Measurements from ENCODE around the gene MBD2.
"Not testable (repeated sequence)": the region's sequence is repeated elsewhere in the genome, so short reads cannot be mapped to it uniquely, and the experiment has no call there.

The MBD2 gene, protein sequence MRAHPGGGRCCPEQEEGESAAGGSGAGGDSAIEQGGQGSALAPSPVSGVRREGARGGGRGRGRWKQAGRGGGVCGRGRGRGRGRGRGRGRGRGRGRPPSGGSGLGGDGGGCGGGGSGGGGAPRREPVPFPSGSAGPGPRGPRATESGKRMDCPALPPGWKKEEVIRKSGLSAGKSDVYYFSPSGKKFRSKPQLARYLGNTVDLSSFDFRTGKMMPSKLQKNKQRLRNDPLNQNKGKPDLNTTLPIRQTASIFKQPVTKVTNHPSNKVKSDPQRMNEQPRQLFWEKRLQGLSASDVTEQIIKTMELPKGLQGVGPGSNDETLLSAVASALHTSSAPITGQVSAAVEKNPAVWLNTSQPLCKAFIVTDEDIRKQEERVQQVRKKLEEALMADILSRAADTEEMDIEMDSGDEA

DNA sequence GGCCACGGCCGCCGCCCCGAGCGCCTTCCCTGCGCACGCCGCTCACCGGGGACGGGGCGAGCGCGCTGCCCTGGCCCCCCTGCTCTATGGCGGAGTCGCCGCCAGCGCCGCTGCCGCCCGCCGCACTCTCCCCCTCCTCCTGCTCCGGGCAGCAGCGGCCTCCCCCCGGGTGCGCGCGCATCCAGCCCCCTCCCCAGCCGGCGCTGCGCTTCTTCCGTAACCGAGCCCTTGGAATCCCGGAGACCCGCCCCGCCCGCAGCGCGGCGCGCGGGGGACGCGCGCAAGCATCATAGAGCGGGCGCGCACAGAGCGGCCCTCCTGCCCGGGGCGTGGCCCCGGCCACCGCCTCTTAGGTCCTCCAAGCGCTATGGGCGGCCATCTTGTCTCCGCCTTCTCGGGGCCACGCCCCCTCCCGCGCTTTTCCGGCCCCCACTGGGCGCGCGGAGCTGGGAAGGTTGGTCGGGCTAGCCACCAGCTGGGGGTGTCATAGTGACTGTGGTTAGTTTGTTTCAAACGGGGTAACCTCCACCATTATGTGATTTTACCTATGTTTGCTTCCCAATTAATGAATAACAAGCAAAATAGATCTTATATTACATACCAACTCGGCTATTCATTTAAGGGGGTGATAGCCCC is at the start of gene MBD2:
MBD2 (minus strand) TSS at position 291 of the 636 bp plus-strand sequence; CDS start at position 181, 110 bp downstream.
- DNase-seq = peak; percentile 95

DNA sequence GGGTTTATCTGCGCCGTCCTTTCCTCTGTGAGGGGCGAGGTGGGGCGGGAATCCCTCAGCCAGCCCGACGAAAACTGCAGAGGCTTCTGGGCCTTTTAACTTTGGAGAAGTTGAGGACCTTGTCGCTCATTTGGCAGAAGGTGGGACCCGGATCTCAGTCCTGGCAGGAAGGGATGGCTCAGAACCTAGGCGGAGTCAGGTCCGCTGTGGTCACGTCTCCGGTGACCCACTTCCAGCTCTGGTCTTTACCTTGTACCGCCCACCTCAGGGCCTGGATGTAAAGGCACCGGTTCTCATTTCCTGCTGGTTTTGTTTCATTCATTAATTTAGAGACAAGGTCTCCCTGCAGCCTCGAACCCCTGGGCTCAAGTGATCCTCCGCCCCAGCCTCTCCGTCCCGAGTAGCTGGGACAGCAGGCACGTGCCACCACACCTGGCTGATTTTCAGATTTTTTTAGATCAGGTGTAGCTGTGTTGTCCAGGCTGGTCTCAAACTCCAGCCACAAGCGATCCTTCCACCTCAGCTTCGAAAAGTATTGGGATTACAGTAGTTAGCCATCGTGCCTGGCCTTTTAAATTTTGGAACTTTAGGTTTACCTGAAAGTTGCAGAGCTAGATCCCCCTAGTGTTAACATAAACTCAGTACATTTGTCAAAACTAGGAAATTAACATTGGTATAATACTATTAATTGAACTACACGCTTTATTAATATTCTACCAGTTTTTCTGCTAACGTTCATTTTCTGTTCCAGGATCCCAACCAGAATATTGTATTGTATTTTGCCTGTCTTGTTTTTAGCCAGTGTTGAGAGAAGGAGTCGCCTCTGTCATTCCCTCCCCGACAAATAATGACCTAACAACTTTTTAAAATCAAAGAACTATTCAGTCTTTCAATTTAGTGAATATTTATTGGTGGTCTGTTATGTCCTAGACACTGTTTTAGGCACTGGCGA is 45.7 kb upstream of the MBD2 start:
- DNase-seq = peak in 1 of 2 donors; percentile 55

DNA sequence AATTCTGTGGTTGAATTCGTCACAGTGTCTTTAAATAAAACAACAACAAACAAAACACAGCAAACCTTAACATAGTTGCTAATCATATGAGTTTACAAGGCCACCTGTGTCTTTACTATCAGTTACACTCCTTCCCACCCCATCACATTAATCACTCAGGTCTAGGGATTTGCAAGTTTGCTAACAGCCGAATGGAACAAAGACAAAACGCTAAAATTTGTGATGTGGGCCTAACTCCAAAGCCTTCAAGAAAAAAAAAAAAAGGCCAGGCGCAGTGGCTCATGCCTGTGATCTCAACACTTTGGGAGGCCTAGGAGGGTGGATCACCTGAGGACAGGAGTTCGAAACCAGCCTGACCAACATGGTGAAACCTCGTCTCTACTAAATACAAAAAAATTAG is 44.3 kb upstream of the MBD2 start:
- no peak for DNase-seq

- DNase-seq = no peak
Observed at GRCh38 chr18:54267701-54268100, 43.2 kb upstream of the MBD2 start.

DNA sequence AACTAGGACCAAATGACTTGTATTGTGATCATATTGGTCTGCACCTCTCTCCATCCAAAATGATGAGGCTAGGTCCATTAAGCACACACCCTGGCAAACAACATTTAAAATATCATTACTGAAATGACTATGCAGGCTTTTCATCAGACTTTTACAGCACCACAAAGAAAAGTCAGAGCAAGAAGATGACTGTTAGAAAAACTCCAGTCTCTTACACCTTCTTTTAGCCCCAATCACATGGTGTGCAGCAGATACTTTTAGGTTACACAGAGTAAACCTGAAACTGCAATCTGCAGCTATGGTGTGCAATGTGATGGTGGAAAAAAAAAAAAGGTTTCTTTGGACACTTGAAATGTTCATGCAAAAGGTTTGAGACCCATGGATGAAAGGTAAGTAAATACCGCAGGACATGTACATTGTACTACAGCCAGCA is 39.5 kb upstream of the MBD2 start:
- DNase-seq = no peak

- DNase-seq = peak in 1 of 2 donors; percentile 28
Observed at GRCh38 chr18:54261894-54262293, 37.4 kb upstream of the MBD2 start.

GRCh38 chr18:54260396-54261072 is 36.1 kb upstream of the MBD2 start:
- DNase-seq = peak in 1 of 2 donors; percentile 38

GRCh38 chr18:54257818-54258217 is 33.3 kb upstream of the MBD2 start:
- DNase-seq = not testable (repeated sequence)

DNA sequence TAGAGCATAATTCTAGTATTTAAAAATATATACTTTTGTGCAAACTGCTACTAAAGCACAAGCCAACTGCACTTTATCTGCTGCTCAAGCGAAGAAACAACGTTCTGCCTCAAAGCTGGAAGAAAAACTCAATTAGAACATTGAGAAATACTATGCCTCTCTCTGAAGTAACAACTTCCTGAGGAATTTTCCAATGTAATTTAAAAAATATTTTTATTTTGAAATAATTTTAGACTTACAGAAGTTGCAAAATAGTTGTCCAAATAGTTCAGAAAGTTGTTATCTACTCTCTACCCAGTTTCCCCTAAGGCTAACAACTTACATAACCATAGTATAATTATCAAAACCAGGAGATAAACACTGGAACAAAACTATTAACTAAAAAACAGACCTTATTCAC is 32.5 kb upstream of the MBD2 start:
- DNase-seq = no peak

GRCh38 chr18:54255141-54255540 is 30.7 kb upstream of the MBD2 start:
- no peak for DNase-seq

DNA sequence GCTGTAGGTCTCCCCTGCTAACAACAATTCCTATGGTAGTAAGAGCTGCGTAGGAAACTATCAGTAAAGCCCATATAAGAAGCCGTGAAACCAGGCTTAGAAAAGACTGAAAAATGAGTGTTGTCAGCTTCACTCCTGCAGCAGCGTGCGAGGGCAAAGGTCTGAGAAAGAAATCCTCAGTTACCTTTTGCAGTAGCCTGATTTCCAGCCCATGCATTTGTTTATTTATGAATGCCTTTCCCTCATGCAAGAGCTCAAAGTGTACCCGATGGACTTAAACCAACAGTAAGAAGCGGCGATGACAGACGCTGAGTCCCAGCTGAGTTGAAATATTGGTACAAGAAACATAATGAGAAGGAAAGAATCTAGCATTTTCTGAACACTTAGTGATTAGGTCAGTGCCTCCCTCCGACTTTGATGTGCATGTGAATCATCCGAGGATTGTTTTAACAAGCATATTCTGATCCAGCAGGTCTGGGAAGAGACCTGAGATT is 29.8 kb upstream of the MBD2 start:
- DNase-seq = no peak

DNA sequence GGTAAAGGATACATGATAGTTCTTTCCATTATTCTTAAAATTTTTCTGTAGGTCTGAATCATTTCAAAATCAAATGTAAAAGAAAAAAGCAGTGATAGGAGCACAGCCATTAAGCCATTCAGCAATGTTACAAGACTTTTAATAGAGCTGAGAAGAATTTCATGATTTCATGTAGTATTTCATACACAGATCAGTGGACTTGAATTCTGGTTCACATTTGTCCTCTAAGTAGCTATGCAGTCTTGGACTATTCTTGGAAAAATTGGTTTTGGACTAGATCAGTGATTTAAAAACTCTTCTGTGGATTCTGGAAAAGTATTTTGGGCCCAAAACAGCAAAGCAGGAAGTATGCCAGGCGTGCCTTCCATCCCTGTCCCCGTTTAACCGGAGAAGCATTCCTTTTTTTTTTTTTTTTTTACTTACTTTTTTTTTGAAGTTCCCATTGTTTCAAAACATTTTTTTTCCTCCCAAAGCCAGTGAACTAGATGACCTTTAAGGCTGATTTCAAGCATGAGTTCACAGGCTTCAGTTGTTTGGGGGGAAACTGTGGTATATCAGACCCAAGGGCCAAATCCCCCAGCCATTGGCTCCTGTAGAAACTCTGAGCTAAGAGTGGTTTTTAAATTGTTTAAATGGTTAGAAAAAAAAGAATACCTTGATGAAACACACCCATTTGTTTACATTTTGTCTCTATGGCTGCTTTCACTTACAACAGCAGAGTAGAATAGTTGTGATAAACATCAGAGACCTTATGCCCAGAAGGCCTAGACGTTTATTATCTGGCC is 27.3 kb upstream of the MBD2 start:
- no peak for DNase-seq

DNA sequence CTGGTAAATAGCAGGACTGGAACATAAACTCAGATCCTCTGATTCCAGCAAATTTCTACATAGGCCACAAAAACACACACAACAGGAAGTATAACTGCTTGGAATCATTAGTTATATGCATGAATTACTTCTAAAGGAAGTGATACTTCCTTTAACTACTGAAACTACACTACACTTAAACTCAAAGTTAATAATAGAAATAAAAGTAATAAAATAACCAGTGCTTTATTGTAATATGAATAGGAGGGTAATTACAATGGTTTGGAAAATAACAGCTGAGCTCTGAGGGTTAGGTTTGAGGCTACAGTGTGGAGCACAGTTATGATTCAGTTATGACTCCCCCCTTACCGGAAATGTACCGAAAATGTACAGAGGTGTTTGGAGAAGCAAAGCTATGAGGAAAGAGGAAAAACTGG is 26.4 kb upstream of the MBD2 start:
- no peak for DNase-seq

DNA sequence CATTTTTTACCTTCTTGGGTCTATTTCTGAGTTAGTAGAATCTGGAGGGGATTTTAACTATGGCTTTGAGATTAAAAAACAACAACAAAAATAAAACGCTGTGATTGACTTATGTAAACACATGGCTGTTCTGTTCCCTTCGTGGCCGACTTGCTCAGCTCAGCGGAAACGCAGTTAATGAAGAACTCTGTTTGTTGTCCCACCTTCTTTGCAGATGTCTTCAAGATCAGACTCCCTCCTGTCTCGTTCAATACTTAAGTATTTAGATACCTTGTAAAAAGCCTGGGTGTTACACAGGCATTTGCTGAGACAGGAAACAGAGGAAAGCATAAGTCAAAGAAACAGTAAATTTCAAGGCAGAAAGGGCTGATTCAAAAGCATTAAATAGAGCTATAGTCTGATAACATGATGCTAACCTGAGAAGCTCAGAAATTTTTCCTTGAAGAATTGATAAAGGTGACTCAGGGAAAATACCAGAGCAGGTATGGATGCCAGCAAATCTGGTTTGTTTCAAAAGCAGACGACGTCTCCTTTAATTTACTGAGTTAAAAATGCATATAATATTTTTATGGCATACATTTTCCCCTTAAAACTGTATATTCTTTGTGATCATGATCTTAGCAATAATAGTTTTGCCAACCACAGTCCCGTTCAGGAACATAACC is 23.2 kb upstream of the MBD2 start:
- no peak for DNase-seq

GRCh38 chr18:54242327-54242726 is 17.9 kb upstream of the MBD2 start:
- no peak for DNase-seq

GRCh38 chr18:54241483-54241882 is 17.0 kb upstream of the MBD2 start:
- DNase-seq = no peak

DNA sequence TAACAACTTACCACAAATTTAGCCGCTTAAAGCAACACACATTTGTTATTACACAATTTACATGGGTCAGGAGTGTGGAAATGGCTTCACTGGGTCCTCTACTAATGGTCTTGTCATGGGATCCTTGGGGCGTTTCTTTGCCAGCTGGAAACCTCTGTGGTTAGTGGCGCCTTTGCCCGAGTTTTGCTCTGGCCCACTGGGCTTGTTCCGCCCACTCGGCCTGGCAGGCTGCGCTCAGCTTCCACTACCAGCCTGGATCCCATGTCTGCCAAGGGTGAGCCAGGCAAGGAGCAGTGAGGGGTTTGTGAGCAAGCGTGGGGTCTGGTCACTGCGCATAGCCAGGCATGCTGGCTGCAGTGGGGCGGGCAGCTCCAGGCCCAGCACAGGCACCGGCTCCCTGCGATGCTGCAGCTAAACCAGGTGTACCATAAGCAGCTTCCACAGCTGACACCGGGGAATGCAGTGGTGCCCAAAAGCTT is 16.2 kb upstream of the MBD2 start:
- peak in 1 of 2 donors; percentile 44 for DNase-seq

GRCh38 chr18:54239601-54240000 is 15.1 kb upstream of the MBD2 start:
- DNase-seq = no peak

- DNase-seq = no peak
Observed at GRCh38 chr18:54239091-54239490, 14.6 kb upstream of the MBD2 start.

GRCh38 chr18:54238173-54238936 is 13.9 kb upstream of the MBD2 start:
- DNase-seq = no peak

Measured in CD4-positive, alpha-beta T cell treated with Interleukin-4 for 1 hour (primary cell).